A673 (cell line): ENCODE results near the gene CARS2. TPM values are rescaled to one million over a fixed set of nuclear protein-coding genes. Genes with fewer than 3 reads are reported as not detected.

ENCODE experiments used
- BruUV-seq: library from RNA; stranded (reverse); fragments of 400-500 nt; replicated peaks from 2 replicates; lab custom pipeline; 2021; lab: Mats Ljungman, UMichigan
- CTCF ChIA-PET: fragments of 300-600 bp; sonication (Branson Sonifier 250); formaldehyde crosslinking; loops from one replicate; lab custom pipeline; 2022; ENCODE audit warnings: antibody characterized with exemption; lab: Charles Lee
- POLR2A ChIA-PET: fragments of 300-600 bp; sonication (Branson Sonifier 250); formaldehyde crosslinking; loops from one replicate; lab custom pipeline; 2022; ENCODE audit warnings: antibody characterized with exemption; ENCODE audit not compliant: low non-redundant PET; lab: Charles Lee
- DNase-seq: peaks from one replicate; pipeline ENCODE4 v3.0.0-alpha.2; 2015; ENCODE audit warnings: low spot score
- H3K27ac ChIP-seq: fragments of 200-600 bp; sonication (generic); 2 replicates; pipeline ENCODE4 v1.5.1; 2016; ENCODE audit warnings: mixed run types, low read depth, mild to moderate bottlenecking, mixed read lengths, antibody characterized with exemption, low read length; ENCODE audit not compliant: poor library complexity, severe bottlenecking
- H3K27me3 ChIP-seq: fragments of 200-600 bp; sonication (generic); replicated peaks from 2 replicates; pipeline ENCODE4 v1.6.1; 2017; ENCODE audit warnings: mixed run types, low read depth, mild to moderate bottlenecking, mixed read lengths, antibody characterized with exemption, low read length; ENCODE audit not compliant: insufficient read depth, poor library complexity
- H3K36me3 ChIP-seq: fragments of 200-600 bp; sonication (generic); 2 replicates; pipeline ENCODE4 v1.6.1; 2016; ENCODE audit warnings: mixed run types, mild to moderate bottlenecking, mixed read lengths, antibody characterized with exemption, low read length; ENCODE audit not compliant: insufficient read depth, poor library complexity, severe bottlenecking
- H3K4me1 ChIP-seq: fragments of 200-600 bp; sonication (generic); 2 replicates; pipeline ENCODE4 v1.6.1; 2017; ENCODE audit warnings: mixed run types, mild to moderate bottlenecking, mixed read lengths, antibody characterized with exemption, low read length; ENCODE audit not compliant: insufficient read depth, poor library complexity, severe bottlenecking
- H3K4me3 ChIP-seq: fragments of 200-600 bp; sonication (generic); 2 replicates; pipeline ENCODE4 v1.5.1; 2016; ENCODE audit warnings: low read depth, mixed run types, mild to moderate bottlenecking, mixed read lengths, low read length; ENCODE audit not compliant: poor library complexity, severe bottlenecking
- H3K9me3 ChIP-seq: fragments of 200-600 bp; sonication (generic); 2 replicates; pipeline ENCODE4 v1.6.1; 2016; ENCODE audit warnings: mixed run types, low read depth, mild to moderate bottlenecking, mixed read lengths, antibody characterized with exemption, low read length; ENCODE audit not compliant: poor library complexity, severe bottlenecking
- CTCF ChIP-seq: fragments of 300-800, 200-600 bp; sonication (generic); conservative IDR thresholded peaks from 2 replicates; pipeline ENCODE4 v1.5.1; 2017; ENCODE audit warnings: low read depth, mild to moderate bottlenecking, antibody characterized with exemption, low read length, moderate library complexity, mixed read lengths
- EZH2 ChIP-seq: fragments of 200-600 bp; sonication (generic); IDR thresholded peaks from 2 replicates; pipeline ENCODE4 v1.6.1; 2017; ENCODE audit warnings: borderline replicate concordance, low read depth, mild to moderate bottlenecking, mixed read lengths, antibody characterized with exemption, low read length; ENCODE audit not compliant: poor library complexity, severe bottlenecking
- intact Hi-C: fragments of 100-400 bp; cut with micrococcal nuclease; formaldehyde crosslinking; loops from one replicate; pipeline ENCODE4 v1.10.0; 2022; ENCODE audit not compliant: unreplicated experiment
- total RNA-seq: library from RNA; stranded (reverse); gene quantifications from 2 replicates; pipeline ENCODE4 v1.2.3, GENCODE V29; 2021

CARS2 gene
- total RNA-seq, 1 experiment from 2014 or later, result 71.4 TPM

GRCh38 chr13:110664673-110665072 lies 41.2 kb downstream of the CARS2 start:
- no peaks in the 10 kb centered on the region for H3K4me1 ChIP-seq
- POLR2A ChIA-PET, result no interaction called here
- H3K9me3 ChIP-seq, result peaks cover 13% of the 10 kb centered on the region
- H3K27me3 ChIP-seq, result no peaks in the 10 kb centered on the region
- peaks cover 77% of the 10 kb centered on the region for H3K36me3 ChIP-seq
- no peak overlapping the region for H3K27ac ChIP-seq
- TF ChIP-seq CTCF, result no peak
- no peak for TF ChIP-seq EZH2
- DNase-seq, result no peak
- intact Hi-C loops, result no loop called here
- H3K4me3 ChIP-seq, result no peak overlapping the region
- BruUV-seq, result no TSS peak
- CTCF ChIA-PET, result no interaction called here

- Histone ChIP-seq H3K27me3 (no peaks in the 10 kb centered on the region), H3K36me3 (peaks cover 72% of the 10 kb centered on the region), H3K4me1 (no peaks in the 10 kb centered on the region), H3K9me3 (peaks cover 13% of the 10 kb centered on the region), H3K27ac (no peak overlapping the region), H3K4me3 (no peak overlapping the region)
- intact Hi-C loops, result no loop called here
- TF ChIP-seq CTCF (no peak), EZH2 (no peak)
- POLR2A ChIA-PET, result no interaction called here
- BruUV-seq, result no TSS peak
- CTCF ChIA-PET, result no interaction called here
- no peak for DNase-seq
These were observed 41.9 kb downstream of the CARS2 start for GRCh38 chr13:110664041-110664440.

- H3K9me3 ChIP-seq, result peaks cover 13% of the 10 kb centered on the region
- no TSS peak for BruUV-seq
- no peak for DNase-seq
- CTCF ChIA-PET, result no interaction called here
- POLR2A ChIA-PET, result no interaction called here
- H3K27ac ChIP-seq, result no peak overlapping the region
- no peak overlapping the region for H3K4me3 ChIP-seq
- no peak for TF ChIP-seq EZH2
- TF ChIP-seq CTCF, result no peak
- no peaks in the 10 kb centered on the region for H3K4me1 ChIP-seq
- intact Hi-C loops, result no loop called here
- H3K27me3 ChIP-seq, result no peaks in the 10 kb centered on the region
- peaks cover 67% of the 10 kb centered on the region for H3K36me3 ChIP-seq
These were observed 42.4 kb downstream of the CARS2 start for GRCh38 chr13:110663491-110663890.
